Suprapubic skin (tissue), 3 donors: ENCODE measurements around the gene SP7.

ENCODE experiments used
- POLR2AphosphoS5 ChIP-seq, 3 donors: sonication (generic); formaldehyde crosslinking; IDR thresholded peaks; one replicate each; pipeline ENCODE4 v1.6.1; 2017; ENCODE audit warnings: antibody characterized with exemption in 3 of 3
- TF ChIP-seq, protein P1 (sequence below), 2 donors: fragments of 200-600 bp in 1 of 2; fragments of 450-650 bp in 1 of 2; sonication (generic) in 1 of 2; IDR thresholded peaks; one replicate each; pipeline ENCODE4 v1.5.1; 2016 to 2019; ENCODE audit warnings: antibody characterized with exemption in 2 of 2, mild to moderate bottlenecking in 1 of 2, moderate library complexity in 1 of 2

DNA sequence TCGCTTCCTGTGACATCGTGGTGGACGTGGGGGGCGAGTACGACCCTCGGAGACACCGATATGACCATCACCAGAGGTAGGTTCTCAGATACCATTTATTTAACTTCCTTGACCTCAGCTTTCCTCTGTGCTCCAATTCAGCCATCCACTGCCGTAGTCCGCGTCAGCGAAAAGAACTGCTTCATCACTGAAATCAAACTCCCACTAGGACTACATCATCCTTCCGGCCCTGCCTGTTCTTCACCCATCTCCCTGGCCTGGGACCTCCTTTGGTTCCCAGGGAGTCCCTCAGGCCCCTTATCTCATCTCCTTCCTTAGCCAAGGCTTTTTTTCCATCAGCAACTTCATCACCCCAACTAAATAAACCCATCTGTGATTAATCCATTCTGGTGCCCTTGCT lies 36.0 kb downstream of the SP7 start:
- TF ChIP-seq POLR2AphosphoS5 (IDR thresholded peaks at IDR 0.05) = no peak
- TF ChIP-seq, protein P1, sequence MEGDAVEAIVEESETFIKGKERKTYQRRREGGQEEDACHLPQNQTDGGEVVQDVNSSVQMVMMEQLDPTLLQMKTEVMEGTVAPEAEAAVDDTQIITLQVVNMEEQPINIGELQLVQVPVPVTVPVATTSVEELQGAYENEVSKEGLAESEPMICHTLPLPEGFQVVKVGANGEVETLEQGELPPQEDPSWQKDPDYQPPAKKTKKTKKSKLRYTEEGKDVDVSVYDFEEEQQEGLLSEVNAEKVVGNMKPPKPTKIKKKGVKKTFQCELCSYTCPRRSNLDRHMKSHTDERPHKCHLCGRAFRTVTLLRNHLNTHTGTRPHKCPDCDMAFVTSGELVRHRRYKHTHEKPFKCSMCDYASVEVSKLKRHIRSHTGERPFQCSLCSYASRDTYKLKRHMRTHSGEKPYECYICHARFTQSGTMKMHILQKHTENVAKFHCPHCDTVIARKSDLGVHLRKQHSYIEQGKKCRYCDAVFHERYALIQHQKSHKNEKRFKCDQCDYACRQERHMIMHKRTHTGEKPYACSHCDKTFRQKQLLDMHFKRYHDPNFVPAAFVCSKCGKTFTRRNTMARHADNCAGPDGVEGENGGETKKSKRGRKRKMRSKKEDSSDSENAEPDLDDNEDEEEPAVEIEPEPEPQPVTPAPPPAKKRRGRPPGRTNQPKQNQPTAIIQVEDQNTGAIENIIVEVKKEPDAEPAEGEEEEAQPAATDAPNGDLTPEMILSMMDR (IDR thresholded peaks at IDR 0.05) = no peak
